GM23338 (cell line): Measurements from ENCODE around the gene CCT6A.

Experiments
- CREB1 ChIP-seq: fragments of 250-450 bp; sonication (Bioruptor Pico); IDR thresholded peaks from 2 replicates; pipeline ENCODE4 v1.5.0; 2020; ENCODE audit warnings: low read depth, mild to moderate bottlenecking, moderate library complexity
- ETS1 ChIP-seq: IDR thresholded peaks from 2 replicates; pipeline ENCODE4 v1.6.1; 2016; ENCODE audit warnings: antibody characterized with exemption
- EZH2 ChIP-seq: fragments of 200-600 bp; sonication (generic); IDR thresholded peaks from one replicate; pipeline ENCODE4 v1.8.0; 2017; ENCODE audit warnings: antibody characterized with exemption, mild to moderate bottlenecking, low read depth; ENCODE audit not compliant: unreplicated experiment
- EZH2phosphoT487 ChIP-seq: fragments of 200-600 bp; sonication (generic); IDR thresholded peaks from one replicate; pipeline ENCODE4 v1.8.1; 2018; ENCODE audit warnings: antibody characterized with exemption; ENCODE audit not compliant: unreplicated experiment
- JUNB ChIP-seq: IDR thresholded peaks from one replicate; pipeline ENCODE4 v1.6.1; 2016; ENCODE audit warnings: antibody characterized with exemption; ENCODE audit not compliant: unreplicated experiment
- NANOG ChIP-seq: IDR thresholded peaks from 2 replicates; pipeline ENCODE4 v1.6.1; 2016; ENCODE audit warnings: antibody characterized with exemption, borderline replicate concordance
- POLR2AphosphoS5 ChIP-seq: IDR thresholded peaks from 2 replicates; pipeline ENCODE4 v1.6.1; 2016; ENCODE audit warnings: antibody characterized with exemption, low read depth
- REST ChIP-seq: IDR thresholded peaks from one replicate; pipeline ENCODE4 v1.6.1; 2018; ENCODE audit warnings: antibody characterized with exemption; ENCODE audit not compliant: unreplicated experiment
- STAT1 ChIP-seq: IDR thresholded peaks from one replicate; pipeline ENCODE4 v1.6.1; 2016; ENCODE audit warnings: antibody characterized with exemption; ENCODE audit not compliant: unreplicated experiment
- ZNF114 ChIP-seq: fragments of 250-450 bp; sonication (Bioruptor Pico); IDR thresholded peaks from 2 replicates; pipeline ENCODE4 v1.5.0; 2020; ENCODE audit warnings: mild to moderate bottlenecking, moderate library complexity
- ZNF462 ChIP-seq: fragments of 250-450 bp; sonication (Bioruptor Pico); IDR thresholded peaks from 2 replicates; pipeline ENCODE4 v1.5.0; 2020; ENCODE audit warnings: mild to moderate bottlenecking, moderate library complexity
- TF ChIP-seq, protein P1 (sequence below), 2 experiments: fragments of 200-600 bp in 1 of 2; sonication (generic) in 1 of 2; conservative IDR thresholded peaks; 2 replicates each; pipeline versions ENCODE4 v1.5.1 to v1.6.1; 2016 to 2017; ENCODE audit warnings: antibody characterized with exemption in 2 of 2, low read depth in 2 of 2, mild to moderate bottlenecking in 2 of 2, moderate library complexity in 1 of 2

DNA sequence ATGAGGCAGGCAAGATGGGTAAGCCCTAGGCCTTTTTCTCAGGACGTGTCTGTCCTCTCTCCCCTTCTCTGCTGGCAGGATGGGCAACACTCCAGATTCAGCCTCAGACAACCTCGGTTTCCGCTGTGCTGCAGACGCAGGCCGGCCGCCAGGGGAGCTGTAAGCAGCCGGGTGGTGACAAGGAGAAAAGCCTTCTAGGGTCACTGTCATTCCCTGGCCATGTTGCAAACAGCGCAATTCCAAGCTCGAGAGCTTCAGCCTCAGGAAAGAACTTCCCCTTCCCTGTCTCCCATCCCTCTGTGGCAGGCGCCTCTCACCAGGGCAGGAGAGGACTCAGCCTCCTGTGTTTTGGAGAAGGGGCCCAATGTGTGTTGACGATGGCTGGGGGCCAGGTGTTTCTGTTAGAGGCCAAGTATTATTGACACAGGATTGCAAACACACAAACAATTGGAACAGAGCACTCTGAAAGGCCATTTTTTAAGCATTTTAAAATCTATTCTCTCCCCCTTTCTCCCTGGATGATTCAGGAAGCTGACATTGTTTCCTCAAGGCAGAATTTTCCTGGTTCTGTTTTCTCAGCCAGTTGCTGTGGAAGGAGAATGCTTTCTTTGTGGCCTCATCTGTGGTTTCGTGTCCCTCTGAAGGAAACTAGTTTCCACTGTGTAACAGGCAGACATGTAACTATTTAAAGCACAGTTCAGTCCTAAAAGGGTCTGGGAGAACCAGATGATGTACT lies 28.1 kb downstream of the CCT6A start:
- TF ChIP-seq, protein P1, sequence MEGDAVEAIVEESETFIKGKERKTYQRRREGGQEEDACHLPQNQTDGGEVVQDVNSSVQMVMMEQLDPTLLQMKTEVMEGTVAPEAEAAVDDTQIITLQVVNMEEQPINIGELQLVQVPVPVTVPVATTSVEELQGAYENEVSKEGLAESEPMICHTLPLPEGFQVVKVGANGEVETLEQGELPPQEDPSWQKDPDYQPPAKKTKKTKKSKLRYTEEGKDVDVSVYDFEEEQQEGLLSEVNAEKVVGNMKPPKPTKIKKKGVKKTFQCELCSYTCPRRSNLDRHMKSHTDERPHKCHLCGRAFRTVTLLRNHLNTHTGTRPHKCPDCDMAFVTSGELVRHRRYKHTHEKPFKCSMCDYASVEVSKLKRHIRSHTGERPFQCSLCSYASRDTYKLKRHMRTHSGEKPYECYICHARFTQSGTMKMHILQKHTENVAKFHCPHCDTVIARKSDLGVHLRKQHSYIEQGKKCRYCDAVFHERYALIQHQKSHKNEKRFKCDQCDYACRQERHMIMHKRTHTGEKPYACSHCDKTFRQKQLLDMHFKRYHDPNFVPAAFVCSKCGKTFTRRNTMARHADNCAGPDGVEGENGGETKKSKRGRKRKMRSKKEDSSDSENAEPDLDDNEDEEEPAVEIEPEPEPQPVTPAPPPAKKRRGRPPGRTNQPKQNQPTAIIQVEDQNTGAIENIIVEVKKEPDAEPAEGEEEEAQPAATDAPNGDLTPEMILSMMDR (conservative IDR thresholded peaks at IDR 0.05; ENCODE audit: low read depth in 2 of 2) = peak; percentile 56
- TF ChIP-seq REST (no peak), STAT1 (no peak), EZH2phosphoT487 (no peak), POLR2AphosphoS5 (no peak), JUNB (no peak), EZH2 (no peak), ETS1 (no peak), CREB1 (no peak), ZNF462 (CRISPR knock-in tag) (no peak), NANOG (no peak), ZNF114 (CRISPR knock-in tag) (no peak)
